GM21723 (cell line): ENCODE measurements around the gene MYO1D.

Experiments
- ATAC-seq: cut with Tn5 transposase; IDR thresholded peaks from one replicate; pipeline ENCODE4 v1.9.1; 2021; ENCODE audit warnings: mild to moderate bottlenecking, moderate library complexity; ENCODE audit not compliant: unreplicated experiment

The MYO1D gene

DNA sequence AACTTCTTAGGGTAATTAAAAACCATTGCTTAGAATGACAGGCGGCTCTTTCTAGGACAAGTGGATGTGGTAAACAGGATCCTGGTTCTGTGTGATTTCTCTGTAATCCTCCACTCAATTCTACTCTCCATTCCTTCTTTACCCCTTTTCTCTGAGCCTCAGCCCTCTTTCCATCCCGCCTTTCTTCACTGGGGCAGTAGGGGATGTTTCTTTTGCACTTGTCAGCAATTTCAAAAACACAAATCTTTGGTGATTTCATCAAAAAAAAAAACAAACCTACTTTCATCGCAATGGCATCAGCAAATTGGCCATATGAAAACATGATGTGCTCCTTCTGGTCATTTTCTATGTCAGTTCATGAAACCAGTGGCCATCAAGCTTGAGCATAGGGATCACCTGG is 285.5 kb downstream of the MYO1D start:
- ATAC-seq, result no peak

DNA sequence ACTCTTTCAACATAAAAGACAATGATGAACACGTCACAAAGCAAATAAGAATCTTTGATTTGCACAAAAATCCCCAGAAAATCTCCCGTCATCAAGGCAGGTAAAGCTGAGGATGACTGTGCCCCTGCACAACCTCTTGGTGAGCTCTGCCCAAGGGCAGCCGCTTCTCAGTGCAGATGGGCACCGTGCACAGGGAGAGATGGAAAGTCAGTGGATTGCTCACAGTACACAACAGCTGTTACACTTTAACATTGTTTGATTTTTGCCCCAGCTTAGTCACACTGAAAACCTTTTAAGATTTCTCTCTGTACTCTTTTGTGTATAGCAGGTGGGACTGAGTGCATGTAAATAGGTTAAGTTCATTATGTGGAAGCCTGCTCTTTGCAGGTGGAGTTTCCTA is 285.9 kb downstream of the MYO1D start:
- ATAC-seq, result no peak

DNA sequence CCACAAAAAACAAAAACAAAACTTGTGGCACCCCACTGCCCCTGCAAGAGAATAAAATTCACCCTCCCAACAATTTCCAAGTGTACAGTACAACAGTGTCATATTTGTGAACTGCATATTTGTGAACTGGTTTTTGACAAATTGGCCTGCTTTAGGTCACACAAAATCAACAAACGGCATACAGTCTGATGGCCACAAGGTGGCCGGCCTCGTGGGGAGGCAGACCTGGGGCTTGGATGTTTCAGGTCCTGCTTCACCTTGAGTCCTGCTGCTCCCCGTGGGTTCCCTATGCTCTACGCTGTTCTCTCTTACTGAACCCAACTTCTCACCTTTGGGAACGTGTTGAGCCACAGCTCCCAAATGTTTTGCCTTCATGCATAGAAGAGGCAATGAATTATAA is 287.9 kb downstream of the MYO1D start:
- ATAC-seq, result no peak

GRCh38 chr17:32588135-32588534 is 288.8 kb downstream of the MYO1D start:
- no peak for ATAC-seq

DNA sequence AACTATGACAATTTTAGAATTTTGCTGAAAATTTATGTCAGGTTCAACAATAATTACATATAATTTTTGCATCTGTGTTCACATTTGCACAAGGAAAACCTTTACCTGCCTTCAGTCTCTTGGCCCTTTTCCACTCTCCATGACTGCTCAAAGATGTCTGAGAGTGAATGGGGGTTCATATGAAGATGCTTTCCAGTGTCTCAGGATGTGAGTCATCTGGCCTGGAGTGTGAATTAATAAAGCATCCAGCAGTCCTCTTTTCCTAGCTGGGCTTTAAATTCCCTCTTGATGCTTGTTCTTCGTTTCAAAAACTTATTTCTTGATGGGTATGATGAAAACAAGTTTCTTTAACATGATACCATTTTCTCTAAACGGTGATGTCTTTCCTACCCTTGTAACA is 290.3 kb downstream of the MYO1D start:
- no peak for ATAC-seq

DNA sequence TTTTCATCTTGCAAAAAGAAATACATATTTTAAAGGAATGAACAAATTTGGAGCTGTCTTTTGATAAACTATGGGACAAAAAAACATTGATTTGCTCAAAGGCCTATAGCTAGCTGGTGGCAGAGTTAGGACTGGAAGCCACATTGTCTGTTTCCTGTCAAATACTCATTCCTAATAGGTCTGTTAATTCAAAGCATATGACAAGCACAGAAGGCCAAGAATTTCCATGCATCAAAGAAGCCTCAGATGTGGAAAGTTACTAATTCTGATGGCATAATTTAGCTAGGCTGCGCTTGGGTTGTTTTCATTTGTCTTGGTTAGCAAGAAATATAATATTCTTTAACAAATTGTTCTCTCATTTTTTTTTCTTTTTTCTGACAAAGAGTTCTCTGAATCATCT is 292.1 kb downstream of the MYO1D start:
- no peak for ATAC-seq

DNA sequence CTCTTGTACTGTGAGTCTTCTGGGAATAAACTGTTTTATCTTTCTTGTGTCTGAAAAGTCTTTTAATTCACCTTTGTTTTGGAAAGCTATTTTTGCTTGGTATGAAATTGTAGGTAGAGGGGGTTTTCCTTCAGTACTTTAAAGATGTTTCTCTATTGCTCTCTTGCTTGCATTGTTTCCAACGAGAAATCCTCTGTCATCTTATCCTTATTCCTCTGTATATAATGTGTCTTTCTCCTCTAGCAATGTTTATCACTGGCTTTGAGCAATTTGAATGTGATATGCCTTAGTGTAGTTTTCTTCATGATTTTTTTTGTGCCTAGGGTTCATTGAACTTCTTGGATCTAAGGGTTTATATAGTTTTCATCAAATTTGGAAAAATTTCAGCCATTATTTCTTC is 293.9 kb downstream of the MYO1D start:
- no peak for ATAC-seq

- ATAC-seq, result no peak
Observed at GRCh38 chr17:32575852-32576251, 301.1 kb downstream of the MYO1D start.

- no peak for ATAC-seq
Observed at GRCh38 chr17:32570081-32570396, 306.9 kb downstream of the MYO1D start.

- ATAC-seq, result peak; percentile 70
Observed at GRCh38 chr17:32569171-32570080, 307.5 kb downstream of the MYO1D start.

DNA sequence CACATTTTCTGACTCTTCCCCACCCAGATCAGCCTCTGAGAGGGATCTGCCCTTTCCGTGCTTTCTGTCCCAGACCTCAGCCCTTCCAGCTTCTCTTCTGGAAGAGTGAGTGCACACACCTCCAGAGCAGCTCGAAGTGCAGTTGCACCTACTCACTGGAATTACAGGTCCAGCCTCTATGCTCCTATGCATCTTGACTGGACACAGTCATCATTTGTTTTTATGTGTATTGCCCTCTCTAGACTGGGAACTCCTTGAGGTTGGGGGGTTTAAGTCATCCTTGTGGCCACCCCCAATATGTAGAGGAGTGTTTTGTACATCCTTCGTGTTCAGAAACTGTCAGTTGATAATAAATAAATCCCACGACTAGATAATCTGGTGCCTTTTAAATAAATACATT is 308.2 kb downstream of the MYO1D start:
- ATAC-seq, result no peak

- no peak for ATAC-seq
Observed at GRCh38 chr17:32567511-32567910, 309.4 kb downstream of the MYO1D start.

- ATAC-seq, result no peak
Observed at GRCh38 chr17:32567086-32567485, 309.8 kb downstream of the MYO1D start.

DNA sequence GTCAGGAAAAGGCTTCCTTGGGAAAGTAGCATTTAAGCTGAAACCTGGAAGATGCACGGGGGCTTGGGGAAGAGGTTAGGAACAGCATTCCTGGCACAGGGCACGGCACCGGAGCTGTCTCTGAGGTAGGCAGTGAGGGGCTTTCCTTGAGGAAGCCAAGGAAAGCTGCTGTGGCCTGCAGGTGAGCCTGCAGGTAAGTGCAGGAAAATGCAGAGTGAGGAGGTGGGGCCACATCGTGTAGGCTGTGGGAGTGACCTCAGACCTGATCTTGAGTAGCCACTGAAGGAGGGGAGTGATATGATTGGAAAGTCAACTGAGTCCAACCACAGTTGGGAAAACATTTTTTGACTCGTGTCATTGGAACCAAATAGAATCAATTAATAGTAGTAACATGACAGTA is 310.6 kb downstream of the MYO1D start:
- no peak for ATAC-seq

DNA sequence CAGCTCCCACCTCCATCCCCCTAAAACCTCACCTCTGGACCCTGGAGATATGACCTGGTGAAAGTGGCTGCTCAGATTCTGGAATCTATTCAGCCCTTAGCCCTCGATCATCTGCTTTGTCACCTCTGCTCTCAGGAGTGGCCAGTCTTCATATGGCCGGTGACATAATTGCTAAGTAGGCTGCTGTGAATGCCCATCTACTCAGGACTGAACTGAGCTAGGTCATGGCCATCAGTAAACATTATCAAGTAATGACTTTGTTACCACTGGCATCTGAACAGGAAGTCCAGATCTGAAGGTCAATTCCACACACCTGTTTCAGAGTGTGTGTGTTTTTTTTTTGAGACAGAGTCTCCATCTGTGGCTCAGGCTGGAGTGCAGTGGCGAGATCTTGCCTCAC is 311.5 kb downstream of the MYO1D start:
- ATAC-seq, result no peak

DNA sequence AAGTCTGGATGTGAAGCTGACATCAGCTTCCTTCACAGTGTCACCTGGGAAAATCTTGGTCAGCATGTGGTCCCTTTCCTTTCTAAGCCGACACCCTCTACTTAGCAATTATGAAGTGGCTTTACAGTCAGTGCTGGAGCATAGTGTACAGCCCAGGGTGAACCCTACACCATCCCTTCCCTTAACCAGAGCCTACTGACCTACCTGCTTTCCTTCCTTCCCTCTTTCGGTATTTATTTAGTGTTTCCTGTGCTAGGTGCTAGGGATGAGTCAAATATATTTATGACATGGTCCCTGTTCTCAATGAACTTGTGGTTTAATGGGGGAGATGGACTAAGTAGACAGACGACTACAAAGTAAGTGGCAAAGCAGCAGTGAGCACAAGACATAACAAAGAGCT is 312.6 kb downstream of the MYO1D start:
- ATAC-seq, result no peak

GRCh38 chr17:32563583-32563982 is 313.3 kb downstream of the MYO1D start:
- no peak for ATAC-seq

GRCh38 chr17:32558997-32559650 is 317.8 kb downstream of the MYO1D start:
- ATAC-seq, result peak; percentile 87

GRCh38 chr17:32558326-32558955 is 318.5 kb downstream of the MYO1D start:
- ATAC-seq, result peak; percentile 46

- no peak for ATAC-seq
Observed at GRCh38 chr17:32555611-32556310, 321.2 kb downstream of the MYO1D start.

GRCh38 chr17:32553168-32553567 is 323.8 kb downstream of the MYO1D start:
- ATAC-seq, result no peak
